GM12892 (cell line): Measurements from ENCODE around the gene ATP1B1.

Source experiments
- POLR2A ChIP-seq: IDR thresholded peaks from 2 replicates; pipeline ENCODE4 v1.6.1; 2011; ENCODE audit warnings: low read depth, low read length, control low read depth
- POLR2AphosphoS5 ChIP-seq: IDR thresholded peaks from 2 replicates; pipeline ENCODE4 v1.6.1; 2011; ENCODE audit warnings: low read depth, low read length, control low read depth
- TAF1 ChIP-seq: IDR thresholded peaks from 2 replicates; pipeline ENCODE4 v1.6.1; 2011; ENCODE audit warnings: low read depth, mild to moderate bottlenecking, control low read depth, low read length, borderline replicate concordance

- TF ChIP-seq POLR2A (no peak), POLR2AphosphoS5 (no peak), TAF1 (no peak)
Measured at GRCh38 chr1:169146576-169147214, 40.2 kb downstream of the ATP1B1 start.
